ENCODE data around the gene CHSY1. TPM values are rescaled to one million over a fixed set of nuclear protein-coding genes. Genes with fewer than 3 reads are reported as not detected.

The CHSY1 gene
- total and polyA plus RNA-seq, 2 donors (not counting 1 experiment from before 2014, with no cell fraction given) = 4.7 to 20.3 TPM

GRCh38 chr15:101225658-101226057 is 26.2 kb downstream of the CHSY1 start:
- ChIA-PET CTCF (no interaction called here), POLR2A (no interaction called here)
- Mint-ChIP-seq H3K4me3 (no peak overlapping the region), H3K27me3 (no peaks in the 10 kb centered on the region), H3K27ac (no peak overlapping the region), H3K4me1 (peaks cover 20% of the 10 kb centered on the region), H3K9me3 (ENCODE audit: insufficient read depth) (peaks cover 13% of the 10 kb centered on the region)
- peaks cover 5 to 11% (median 8%) of the 10 kb centered on the region in 3 donors for H3K9me3 ChIP-seq (ENCODE audit: control extremely low read depth in 1 of 3, control insufficient read depth in 2 of 3, insufficient read depth in 1 of 3, low read length in 2 of 3)
- no peak overlapping the region for H3K27ac ChIP-seq (ENCODE audit: low read length in 2 of 2)
- TF ChIP-seq CTCF (IDR thresholded peaks at IDR 0.05) = no peak
- TF ChIP-seq EZH2 (IDR thresholded peaks at IDR 0.05; ENCODE audit: borderline replicate concordance, insufficient read depth, low read depth, low read length, poor library complexity, severe bottlenecking) = no peak
- H4K20me1 ChIP-seq (ENCODE audit: control insufficient read depth, insufficient read depth, low read length, poor library complexity, severe bottlenecking) = peaks cover 45% of the 10 kb centered on the region
- no peak for DNase-seq
- H3K4me3 ChIP-seq (ENCODE audit: control extremely low read depth in 1 of 5, extremely low read depth in 1 of 5, insufficient read depth in 1 of 5, low read depth in 2 of 5, low read length in 4 of 5) = no peak overlapping the region
- H3K36me3 ChIP-seq (replicated peaks in 1 of 2; ENCODE audit: control extremely low read depth in 1 of 2, control insufficient read depth in 1 of 2, extremely low read depth in 1 of 2, insufficient read depth in 2 of 2, low read length in 1 of 2) = peaks cover 0 to 6% of the 10 kb centered on the region in 2 experiments
- H3K79me2 ChIP-seq (ENCODE audit: control insufficient read depth, insufficient read depth, low read length) = peaks cover 99% of the 10 kb centered on the region
- H3K9ac ChIP-seq (ENCODE audit: low read length) = no peak overlapping the region
- no peaks in the 10 kb centered on the region for H3K27me3 ChIP-seq (replicated peaks in 1 of 4; ENCODE audit: control extremely low read depth in 1 of 4, control insufficient read depth in 3 of 4, insufficient read depth in 4 of 4, low read length in 3 of 4)
- no peak for ATAC-seq (ENCODE audit: low read depth)
- no CpG with 5 or more reads among the region's 5 CpGs for WGBS (ENCODE audit: insufficient coverage)
- H2AFZ ChIP-seq (ENCODE audit: insufficient read depth, low read depth, low read length, poor library complexity, severe bottlenecking) = no peak overlapping the region
- H3K4me2 ChIP-seq (replicated peaks; ENCODE audit: low read depth, low read length, poor library complexity, severe bottlenecking) = no peak overlapping the region
- no peaks in the 10 kb centered on the region for H3K4me1 ChIP-seq (ENCODE audit: control insufficient read depth in 2 of 2, insufficient read depth in 2 of 2, low read length in 2 of 2)
- intact Hi-C loops (cut with micrococcal nuclease) = no loop called here

GRCh38 chr15:101221902-101222301 is 29.9 kb downstream of the CHSY1 start:
- TF ChIP-seq CTCF (IDR thresholded peaks at IDR 0.05) = no peak
- TF ChIP-seq EZH2 (IDR thresholded peaks at IDR 0.05; ENCODE audit: borderline replicate concordance, insufficient read depth, low read depth, low read length, poor library complexity, severe bottlenecking) = no peak
- Histone ChIP-seq H3K36me3 (replicated peaks in 1 of 2; ENCODE audit: control extremely low read depth in 1 of 2, control insufficient read depth in 1 of 2, extremely low read depth in 1 of 2, insufficient read depth in 2 of 2, low read length in 1 of 2) (peaks cover 0 to 11% of the 10 kb centered on the region in 2 experiments), H3K9ac (ENCODE audit: low read length) (no peak overlapping the region), H3K79me2 (ENCODE audit: control insufficient read depth, insufficient read depth, low read length) (peaks cover 93% of the 10 kb centered on the region), H3K4me1 (ENCODE audit: control insufficient read depth in 2 of 2, insufficient read depth in 2 of 2, low read length in 2 of 2) (no peaks in the 10 kb centered on the region), H2AFZ (ENCODE audit: insufficient read depth, low read depth, low read length, poor library complexity, severe bottlenecking) (no peak overlapping the region), H3K9me3 (ENCODE audit: control extremely low read depth in 1 of 3, control insufficient read depth in 2 of 3, insufficient read depth in 1 of 3, low read length in 2 of 3) (no peaks in the 10 kb centered on the region), H4K20me1 (ENCODE audit: control insufficient read depth, insufficient read depth, low read length, poor library complexity, severe bottlenecking) (peaks cover 61% of the 10 kb centered on the region), H3K4me3 (ENCODE audit: control extremely low read depth in 1 of 5, extremely low read depth in 1 of 5, insufficient read depth in 1 of 5, low read depth in 2 of 5, low read length in 4 of 5) (no peak overlapping the region), H3K27me3 (replicated peaks in 1 of 4; ENCODE audit: control extremely low read depth in 1 of 4, control insufficient read depth in 3 of 4, insufficient read depth in 4 of 4, low read length in 3 of 4) (no peaks in the 10 kb centered on the region), H3K27ac (ENCODE audit: low read length in 2 of 2) (no peak overlapping the region), H3K4me2 (replicated peaks; ENCODE audit: low read depth, low read length, poor library complexity, severe bottlenecking) (no peak overlapping the region)
- Mint-ChIP-seq H3K4me1 (peaks cover 31% of the 10 kb centered on the region), H3K4me3 (no peak overlapping the region), H3K9me3 (ENCODE audit: insufficient read depth) (peaks cover 2% of the 10 kb centered on the region), H3K27me3 (no peaks in the 10 kb centered on the region), H3K27ac (no peak overlapping the region)
- WGBS (ENCODE audit: insufficient coverage) = no CpG with 5 or more reads among the region's 4 CpGs
- intact Hi-C loops (cut with micrococcal nuclease) = no loop called here
- CTCF ChIA-PET = no interaction called here
- DNase-seq (no peak), ATAC-seq (ENCODE audit: low read depth) (no peak)
- POLR2A ChIA-PET = interaction anchor here (0.6 kb wide), 1 partner anchor 117 kb away, joined by 3 read pairs; no protein-coding TSS in a partner anchor
